HepG2 (cell line): Measurements from ENCODE around the gene CEACAM16. TPM values are rescaled to one million over a fixed set of nuclear protein-coding genes. Genes with fewer than 3 reads are reported as not detected.

Experiments
- CEBPG ChIP-seq: IDR thresholded peaks from 2 replicates; pipeline ENCODE4 v1.6.1; 2016
- ERF ChIP-seq: IDR thresholded peaks from 2 replicates; pipeline ENCODE4 v1.6.1; 2018; ENCODE audit warnings: missing biosample characterization, missing genetic modification reagents
- GLI4 ChIP-seq: sonication (generic); formaldehyde crosslinking; IDR thresholded peaks from 2 replicates; pipeline ENCODE4 v1.5.1; 2020; ENCODE audit warnings: missing genetic modification reagents, mild to moderate bottlenecking, moderate library complexity, borderline replicate concordance
- GMEB1 ChIP-seq: sonication (generic); formaldehyde crosslinking; IDR thresholded peaks from 2 replicates; pipeline ENCODE4 v1.5.1; 2020; ENCODE audit warnings: missing genetic modification reagents, mild to moderate bottlenecking, borderline replicate concordance
- HOXA7 ChIP-seq: sonication (generic); formaldehyde crosslinking; IDR thresholded peaks from 2 replicates; pipeline ENCODE4 v1.8.1; 2022; ENCODE audit warnings: mild to moderate bottlenecking, missing genetic modification reagents, moderate library complexity
- KLF11 ChIP-seq: IDR thresholded peaks from 2 replicates; pipeline ENCODE4 v1.6.1; 2016; ENCODE audit warnings: missing compliant biosample characterization
- MATR3 ChIP-seq: sonication (generic); formaldehyde crosslinking; IDR thresholded peaks from 2 replicates; pipeline ENCODE4 v1.4.0; 2020; ENCODE audit warnings: missing genetic modification reagents
- MED8 ChIP-seq: sonication (generic); formaldehyde crosslinking; IDR thresholded peaks from 2 replicates; pipeline ENCODE4 v1.8.1; 2023; ENCODE audit warnings: mild to moderate bottlenecking, missing genetic modification reagents; ENCODE audit not compliant: insufficient replicate concordance
- PAF1 ChIP-seq: IDR thresholded peaks from 2 replicates; pipeline ENCODE4 v1.6.1; 2016; ENCODE audit warnings: missing genetic modification reagents, missing compliant biosample characterization
- PAWR ChIP-seq: sonication (generic); formaldehyde crosslinking; IDR thresholded peaks from 2 replicates; pipeline ENCODE4 v1.4.0; 2020; ENCODE audit warnings: missing genetic modification reagents, mild to moderate bottlenecking, borderline replicate concordance
- RXRA ChIP-seq: sonication (generic); formaldehyde crosslinking; IDR thresholded peaks from 2 replicates; pipeline ENCODE4 v1.5.1; 2020; ENCODE audit warnings: missing genetic modification reagents
- SAFB2 ChIP-seq: sonication (generic); formaldehyde crosslinking; IDR thresholded peaks from 2 replicates; pipeline ENCODE4 v1.5.1; 2020; ENCODE audit warnings: missing genetic modification reagents, low read depth, mild to moderate bottlenecking, borderline replicate concordance
- SIX1 ChIP-seq: sonication (generic); formaldehyde crosslinking; IDR thresholded peaks from 2 replicates; pipeline ENCODE4 v1.4.0; 2020; ENCODE audit warnings: missing genetic modification reagents, borderline replicate concordance
- TAF15 ChIP-seq: fragments of 200-400 bp; formaldehyde crosslinking; IDR thresholded peaks from one replicate; pipeline ENCODE4 v1.6.1; 2018; ENCODE audit warnings: mild to moderate bottlenecking, low read depth, low read length; ENCODE audit not compliant: poor library complexity, severe bottlenecking
- TCF7 ChIP-seq: sonication (generic); IDR thresholded peaks from 2 replicates; pipeline ENCODE4 v1.6.1; 2016; ENCODE audit warnings: antibody characterized with exemption, low read depth
- TRAFD1 ChIP-seq: sonication (generic); formaldehyde crosslinking; IDR thresholded peaks from 2 replicates; pipeline ENCODE4 v1.5.1; 2020; ENCODE audit warnings: missing genetic modification reagents, mild to moderate bottlenecking, borderline replicate concordance
- USF2 ChIP-seq, 2 experiments: sonication (generic) in 1 of 2; formaldehyde crosslinking in 1 of 2; IDR thresholded peaks; 2 replicates each; pipeline versions ENCODE4 v1.5.1 to v1.6.1; 2011 to 2020; ENCODE audit warnings: borderline replicate concordance in 1 of 2, low read depth in 1 of 2, low read length in 1 of 2, mild to moderate bottlenecking in 1 of 2, missing genetic modification reagents in 1 of 2, moderate library complexity in 1 of 2
- ZFP90 ChIP-seq: sonication (generic); formaldehyde crosslinking; IDR thresholded peaks from 2 replicates; pipeline ENCODE4 v1.8.0; 2022; ENCODE audit warnings: missing genetic modification reagents, mild to moderate bottlenecking, inconsistent platforms, borderline replicate concordance
- ZNF224 ChIP-seq: sonication (generic); formaldehyde crosslinking; IDR thresholded peaks from 2 replicates; pipeline ENCODE4 v1.5.0; 2020; ENCODE audit warnings: mild to moderate bottlenecking, missing genetic modification reagents
- ZNF253 ChIP-seq: sonication (generic); formaldehyde crosslinking; IDR thresholded peaks from 2 replicates; pipeline ENCODE4 v1.8.0; 2022; ENCODE audit warnings: mild to moderate bottlenecking, missing genetic modification reagents, borderline replicate concordance
- ZNF558 ChIP-seq: sonication (generic); formaldehyde crosslinking; IDR thresholded peaks from 2 replicates; pipeline ENCODE4 v1.9.0; 2022; ENCODE audit warnings: mild to moderate bottlenecking, missing genetic modification reagents, borderline replicate concordance
- ZNF614 ChIP-seq: IDR thresholded peaks from 2 replicates; pipeline ENCODE4 v1.6.1; 2018; ENCODE audit warnings: missing biosample characterization, missing genetic modification reagents, inconsistent platforms, borderline replicate concordance
- ZNF724P ChIP-seq: sonication (generic); formaldehyde crosslinking; IDR thresholded peaks from 2 replicates; pipeline ENCODE4 v1.8.0; 2022; ENCODE audit warnings: missing genetic modification reagents, borderline replicate concordance
- ZNF749 ChIP-seq: sonication (generic); formaldehyde crosslinking; IDR thresholded peaks from 2 replicates; pipeline ENCODE4 v1.8.0; 2022; ENCODE audit warnings: mild to moderate bottlenecking, missing genetic modification reagents, moderate library complexity, borderline replicate concordance
- ZNF782 ChIP-seq: sonication (generic); formaldehyde crosslinking; IDR thresholded peaks from 2 replicates; pipeline ENCODE4 v1.4.0; 2020; ENCODE audit warnings: missing genetic modification reagents, mild to moderate bottlenecking, borderline replicate concordance
- polyA plus RNA-seq, 8 experiments: library from polyadenylated mRNA; depleted of rRNA in 3 of 8; stranded (reverse) in 7 of 8; unstranded in 1 of 8; fragments of >200 nt; fragmentation: Illumina TruSeq in 4 of 8; extraction: Trizol in 4 of 8; gene quantifications; 2 replicates each; pipeline versions ENCODE4 v1.2.1 to v1.2.3, GENCODE V29; 2011 to 2016; ENCODE audit warnings: low read depth in 4 of 8, missing spikeins in 1 of 8, mixed read lengths in 1 of 8; ENCODE audit not compliant: insufficient read depth in 1 of 8
- total RNA-seq, 5 experiments: library from RNA; depleted of rRNA; stranded (reverse); fragments of >200 nt; fragmentation: Illumina TruSeq; extraction: Trizol; gene quantifications; 2 replicates each; pipeline ENCODE4 v1.2.3, GENCODE V29; 2016; ENCODE audit warnings: low read depth in 1 of 5

CEACAM16 gene
- total and polyA plus RNA-seq, 2 of the 13 experiments (the other 11 are each of a cell fraction or from before 2014, with no cell fraction given): not detected

GRCh38 chr19:44746946-44747738 lies 48.2 kb downstream of the CEACAM16 start (continued):
- TF ChIP-seq ERF: no peak
- TF ChIP-seq TRAFD1 (CRISPR knock-in tag): no peak
- no peak for TF ChIP-seq TAF15
- TF ChIP-seq SIX1 (CRISPR knock-in tag): no peak
- TF ChIP-seq MATR3 (CRISPR knock-in tag): no peak
- no peak for TF ChIP-seq HOXA7 (CRISPR knock-in tag)
- no peak for TF ChIP-seq ZNF558 (CRISPR knock-in tag)
- no peak for TF ChIP-seq ZFP90 (CRISPR knock-in tag)
- no peak for TF ChIP-seq GLI4
- peak; percentile 37 for TF ChIP-seq MED8 (CRISPR knock-in tag)
- no peak for TF ChIP-seq PAF1
- TF ChIP-seq KLF11 (CRISPR knock-in tag): no peak
- TF ChIP-seq ZNF614: no peak
- TF ChIP-seq CEBPG (CRISPR knock-in tag): peak; percentile 19; the same call in 1 of the 2 replicates
- no peak for TF ChIP-seq TCF7
- TF ChIP-seq ZNF749: no peak
- TF ChIP-seq ZNF724P (CRISPR knock-in tag): no peak
- TF ChIP-seq USF2 (IDR thresholded peaks at IDR 0.05; ENCODE audit: low read depth, low read length): no peak
- TF ChIP-seq USF2 (CRISPR knock-in tag; IDR thresholded peaks at IDR 0.05; ENCODE audit: borderline replicate concordance): no peak
- no peak for TF ChIP-seq SAFB2 (CRISPR knock-in tag)
- peak; percentile 98 for TF ChIP-seq RXRA (CRISPR knock-in tag)
- no peak for TF ChIP-seq ZNF224 (CRISPR knock-in tag)
- no peak for TF ChIP-seq PAWR (CRISPR knock-in tag)
- no peak for TF ChIP-seq ZNF253 (CRISPR knock-in tag)
- no peak; the same call in 1 of the 2 replicates for TF ChIP-seq GMEB1 (CRISPR knock-in tag)
- TF ChIP-seq ZNF782 (CRISPR knock-in tag): no peak
